PFSK-1 (cell line): ENCODE results near the gene COL6A3.

Experiments
- POLR2AphosphoS5 ChIP-seq: IDR thresholded peaks from 2 replicates; pipeline ENCODE4 v1.6.1; 2012; ENCODE audit warnings: low read depth, mild to moderate bottlenecking, control low read depth, low read length, moderate library complexity
- SIN3A ChIP-seq: IDR thresholded peaks from 2 replicates; pipeline ENCODE4 v1.6.1; 2012; ENCODE audit warnings: mild to moderate bottlenecking, low read length, moderate library complexity, borderline replicate concordance; ENCODE audit not compliant: insufficient read depth

DNA sequence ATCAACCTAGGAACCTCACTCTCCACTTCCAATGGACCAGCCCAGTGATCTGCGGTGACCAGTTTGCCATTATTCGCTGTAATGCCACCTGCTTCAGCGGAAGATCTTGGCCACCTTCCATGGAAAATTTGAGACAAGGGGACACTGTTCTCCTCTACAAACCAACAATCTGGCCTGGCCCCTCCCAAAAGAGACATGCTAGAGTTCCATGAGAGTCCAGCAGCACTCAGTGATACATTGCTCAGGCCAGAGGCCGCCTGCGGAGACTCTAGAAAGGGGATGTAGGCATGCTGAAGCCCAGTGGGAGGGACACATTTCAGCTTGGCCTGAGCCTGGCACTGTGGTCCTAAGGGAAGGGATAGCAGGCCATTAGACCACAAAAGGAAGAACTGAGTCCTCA lies 58.3 kb downstream of the COL6A3 start:
- TF ChIP-seq SIN3A (no peak), POLR2AphosphoS5 (no peak)
